SK-N-SH (cell line): ENCODE data around the gene TPST2. TPM values are rescaled to one million over a fixed set of nuclear protein-coding genes. Genes with fewer than 3 reads are reported as not detected.

Source experiments
- CTCF ChIA-PET: fragments of 300-600, 350-600 bp; formaldehyde crosslinking; extraction: SDS; loops from one replicate; lab custom pipeline; 2021; lab: Yijun Ruan, JAX
- POLR2A ChIA-PET: fragments of 350-600 bp; sonication (Branson Sonifier 250); formaldehyde crosslinking; extraction: SDS; loops from one replicate; lab custom pipeline; 2020; ENCODE audit warnings: antibody characterized with exemption, inconsistent platforms; lab: Yijun Ruan, JAX
- DNase-seq: peaks from one replicate; pipeline ENCODE4 v3.0.0; 2012
- H2AFZ ChIP-seq: fragments of 200-600 bp; sonication (generic); 2 replicates; pipeline ENCODE4 v1.8.1; 2016; ENCODE audit warnings: antibody characterized with exemption, mild to moderate bottlenecking, low read depth
- H3F3A ChIP-seq: fragments of 200-600 bp; sonication (generic); replicated peaks from 2 replicates; pipeline ENCODE3; 2016; ENCODE audit warnings: antibody characterized with exemption, mild to moderate bottlenecking; ENCODE audit not compliant: insufficient read depth
- H3K27ac ChIP-seq, 2 experiments: fragments of 200-500 bp in 1 of 2; fragments of 200-600 bp in 1 of 2; sonication (Bioruptor generic) in 1 of 2; sonication (generic), shearing (Covaris generic) in 1 of 2; 2 replicates each; pipeline versions ENCODE4 v1.5.1 to v1.6.1; 2014 to 2016; ENCODE audit warnings: low read depth in 2 of 2, inconsistent platforms in 1 of 2, low read length in 1 of 2, mild to moderate bottlenecking in 1 of 2, mixed read lengths in 1 of 2
- H3K27me3 ChIP-seq: fragments of 200-600 bp; sonication (generic), shearing (Covaris generic); 2 replicates; pipeline ENCODE4 v1.6.1; 2016; ENCODE audit warnings: mixed run types; ENCODE audit not compliant: insufficient read depth
- H3K36me3 ChIP-seq, 2 experiments: fragments of 200-500 bp in 1 of 2; fragments of 200-600 bp in 1 of 2; sonication (Bioruptor generic) in 1 of 2; sonication (generic) in 1 of 2; replicated peaks in 1 of 2; 2 replicates each; pipeline versions ENCODE3 to v1.5.1; 2014 to 2016; ENCODE audit warnings: low read length in 1 of 2, mild to moderate bottlenecking in 1 of 2; ENCODE audit not compliant: insufficient read depth in 2 of 2, control insufficient read depth in 1 of 2
- H3K4me1 ChIP-seq, 2 experiments: fragments of 200-500 bp in 1 of 2; fragments of 200-600 bp in 1 of 2; sonication (Bioruptor generic) in 1 of 2; sonication (generic), shearing (Covaris generic) in 1 of 2; 2 replicates each; pipeline versions ENCODE4 v1.5.1 to v1.6.1; 2014 to 2016; ENCODE audit warnings: low read depth in 1 of 2, low read length in 1 of 2, mixed run types in 1 of 2; ENCODE audit not compliant: insufficient read depth in 2 of 2, control insufficient read depth in 1 of 2
- H3K4me2 ChIP-seq: fragments of 200-600 bp; sonication (generic), shearing (Covaris generic); 2 replicates; pipeline ENCODE4 v1.6.1; 2017; ENCODE audit warnings: mixed run types
- H3K4me3 ChIP-seq, 2 experiments: fragments of 200-500 bp in 1 of 2; fragments of 200-600 bp in 1 of 2; sonication (Bioruptor generic) in 1 of 2; sonication (generic), shearing (Covaris generic) in 1 of 2; 2 replicates each; pipeline versions ENCODE4 v1.5.1 to v1.8.1; 2014 to 2016; ENCODE audit warnings: low read depth in 2 of 2, inconsistent platforms in 1 of 2, low read length in 1 of 2, mild to moderate bottlenecking in 1 of 2, mixed read lengths in 1 of 2, moderate library complexity in 1 of 2
- H3K79me2 ChIP-seq: fragments of 200-600 bp; sonication (generic); 2 replicates; pipeline ENCODE4 v1.8.1; 2017; ENCODE audit warnings: mild to moderate bottlenecking; ENCODE audit not compliant: insufficient read depth
- H3K9ac ChIP-seq: fragments of 200-600 bp; sonication (generic); 2 replicates; pipeline ENCODE4 v1.6.1; 2017; ENCODE audit warnings: mixed run types
- H3K9me2 ChIP-seq: fragments of 200-600 bp; sonication (generic); 2 replicates; pipeline ENCODE4 v1.6.1; 2017; ENCODE audit warnings: mixed run types
- H3K9me3 ChIP-seq: fragments of 200-600 bp; sonication (generic); 2 replicates; pipeline ENCODE4 v1.6.1; 2017; ENCODE audit warnings: mixed run types, mild to moderate bottlenecking, moderate library complexity
- H4K20me1 ChIP-seq: fragments of 200-600 bp; sonication (generic); 2 replicates; pipeline ENCODE4 v1.6.1; 2017; ENCODE audit warnings: mild to moderate bottlenecking, mixed run types; ENCODE audit not compliant: insufficient read depth
- CHD2 ChIP-seq: fragments of 150-350 bp; IDR thresholded peaks from 2 replicates; pipeline ENCODE4 v1.6.1; 2018; ENCODE audit warnings: low read length; ENCODE audit not compliant: partially characterized antibody
- ELF1 ChIP-seq: IDR thresholded peaks from 2 replicates; pipeline ENCODE4 v1.4.0; 2012
- EP300 ChIP-seq, 2 experiments: IDR thresholded peaks; 2 replicates each; pipeline versions ENCODE4 v1.4.0 to v1.6.1; 2012; ENCODE audit warnings: borderline replicate concordance in 1 of 2, low read depth in 1 of 2, low read length in 1 of 2
- EZH2phosphoT487 ChIP-seq: fragments of 200-600 bp; sonication (generic); IDR thresholded peaks from 2 replicates; pipeline ENCODE4 v1.6.1; 2017; ENCODE audit warnings: low read depth, mixed run types, mild to moderate bottlenecking, antibody characterized with exemption, moderate library complexity, borderline replicate concordance
- FOXJ3 ChIP-seq: sonication (generic); formaldehyde crosslinking; IDR thresholded peaks from 2 replicates; pipeline ENCODE4 v1.5.1; 2020; ENCODE audit warnings: mild to moderate bottlenecking, missing genetic modification reagents
- GATA2 ChIP-seq: sonication (generic); formaldehyde crosslinking; IDR thresholded peaks from 2 replicates; pipeline ENCODE4 v1.5.0; 2020; ENCODE audit warnings: mild to moderate bottlenecking, missing genetic modification reagents
- JUND ChIP-seq: IDR thresholded peaks from 2 replicates; pipeline ENCODE4 v1.4.0; 2012
- NRF1 ChIP-seq: IDR thresholded peaks from 2 replicates; pipeline ENCODE4 v1.6.1; 2012; ENCODE audit warnings: low read depth, mild to moderate bottlenecking, low read length
- RCOR1 ChIP-seq: fragments of 150-350 bp; IDR thresholded peaks from 2 replicates; pipeline ENCODE4 v1.6.1; 2017; ENCODE audit warnings: antibody characterized with exemption, low read length
- SIN3A ChIP-seq: IDR thresholded peaks from 2 replicates; pipeline ENCODE4 v1.6.1; 2012; ENCODE audit warnings: low read depth, mild to moderate bottlenecking, low read length, moderate library complexity, borderline replicate concordance
- TCF12 ChIP-seq: IDR thresholded peaks from 2 replicates; pipeline ENCODE4 v1.4.0; 2012
- WGBS: methylation state at CpG from one replicate; pipeline ENCODE4 v1.1.6; 2017; ENCODE audit warnings: low lambda C conversion rate; 5-methylcytosine and 5-hydroxymethylcytosine counted together
- polyA plus RNA-seq, 3 experiments: library from polyadenylated mRNA; depleted of rRNA; stranded (reverse); fragments of >200 nt; gene quantifications; 2 replicates each; pipeline ENCODE4 v1.2.3, GENCODE V29; 2012
- TF ChIP-seq, protein P1 (sequence below): fragments of 150-350 bp; IDR thresholded peaks from 2 replicates; pipeline ENCODE4 v1.6.1; 2017; ENCODE audit warnings: antibody characterized with exemption, low read length, low read depth, borderline replicate concordance

Gene TPST2
- polyA plus RNA-seq, 1 of the 3 experiments (the other 2 are of a cell fraction): 58.4 TPM

DNA sequence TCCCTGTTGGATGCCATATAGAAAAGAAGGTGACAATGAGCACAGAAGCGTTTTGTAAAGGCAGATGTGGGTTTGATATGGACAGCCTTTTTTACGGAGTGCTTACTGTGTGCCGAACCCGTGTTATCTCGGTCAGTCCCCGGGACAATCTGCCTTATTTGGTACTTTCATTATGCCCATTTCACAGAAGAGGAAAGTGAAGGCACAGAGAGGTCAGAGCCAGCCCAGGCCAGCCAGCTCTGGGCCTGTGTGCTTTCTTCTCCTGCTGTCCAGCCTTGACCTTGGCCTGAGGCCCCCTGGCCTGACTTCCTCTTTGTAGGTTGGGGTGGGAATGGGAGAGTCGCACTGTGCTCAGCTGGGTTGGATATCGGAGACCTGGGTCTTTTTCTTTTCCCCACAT is 28.5 kb upstream of the TPST2 start:
- Histone ChIP-seq H2AFZ (no peak overlapping the region), H3K27ac (peak overlapping the region in 1 of 2 experiments; percentile 60; a peak in 2 of 4 replicates), H3K36me3 (no peaks in the 10 kb centered on the region), H3K27me3 (no peaks in the 10 kb centered on the region; the same call in 1 of the 2 replicates), H4K20me1 (no peaks in the 10 kb centered on the region), H3F3A (no peaks in the 10 kb centered on the region), H3K79me2 (no peaks in the 10 kb centered on the region), H3K9me3 (no peaks in the 10 kb centered on the region)
- no peak for DNase-seq
- CTCF ChIA-PET: interaction anchor here (0.6 to 1.1 kb wide), 2 partner anchors 252 to 257 kb away, joined by 3 to 4 read pairs; no protein-coding TSS in a partner anchor
- TF ChIP-seq RCOR1 (0 out of 2 replicates have a peak, but pooled peaks have one; percentile 8), SIN3A (no peak), EZH2phosphoT487 (no peak), JUND (no peak), ELF1 (no peak)
- TF ChIP-seq, all 33 proteins: peak for 1
- H3K4me2 ChIP-seq: no peak overlapping the region
- H3K4me1 ChIP-seq: peaks cover 0 to 27% of the 10 kb centered on the region in 2 experiments; a peak in 3 of 4 replicates
- no peak overlapping the region for H3K9ac ChIP-seq
- no peak overlapping the region for H3K4me3 ChIP-seq
- WGBS: 85% methylated on average over 8 of the region's 8 CpGs
- H3K9me2 ChIP-seq: no peaks in the 10 kb centered on the region
- POLR2A ChIA-PET: no interaction called here

DNA sequence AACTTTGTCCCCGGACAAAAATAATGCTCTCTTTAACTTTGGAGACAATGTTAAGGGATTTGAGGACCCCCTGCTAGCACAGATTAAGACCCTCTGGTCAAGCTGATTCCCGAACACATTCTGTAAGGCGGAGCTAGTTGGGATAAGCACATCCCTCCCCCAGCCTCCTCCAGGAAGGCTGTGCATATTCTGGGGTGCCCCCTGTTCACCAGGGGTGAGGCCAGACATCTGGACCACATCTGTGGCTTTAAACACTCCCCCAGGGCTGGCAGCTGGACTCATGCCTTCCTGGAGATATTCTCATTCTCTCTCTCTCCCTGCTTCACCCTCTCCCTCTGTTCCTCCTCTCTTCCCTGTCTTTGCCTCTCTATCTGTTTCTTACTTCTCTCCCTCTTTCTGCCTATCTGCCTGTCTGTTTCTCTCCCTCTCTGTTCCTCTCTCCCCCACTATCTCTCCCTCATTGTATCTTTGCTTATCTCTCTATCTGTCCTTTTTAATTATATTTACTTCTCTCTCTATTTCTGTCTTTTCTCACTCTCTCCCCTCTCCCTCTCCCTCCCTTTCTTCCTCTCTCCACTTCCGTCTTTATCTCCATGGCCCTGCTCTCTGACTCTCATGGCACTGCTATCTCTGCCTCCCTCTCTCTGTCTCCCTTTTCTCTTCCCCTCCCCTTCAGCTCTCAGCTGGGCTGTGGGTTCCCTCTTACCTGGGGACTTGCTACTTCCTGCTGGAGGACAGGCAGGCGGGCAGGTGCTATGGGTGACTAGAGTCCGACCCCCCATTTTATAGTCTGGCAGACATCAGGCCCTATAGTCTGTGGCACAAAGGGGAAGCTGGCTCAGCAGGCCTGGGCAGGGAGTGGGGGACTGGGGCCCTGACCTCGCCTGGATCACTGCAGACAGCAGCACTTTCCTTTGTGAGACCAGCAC is 27.6 kb upstream of the TPST2 start, which contains the start of gene CRYBB1:
CRYBB1 (minus strand) TSS at position 757 of the 929 bp plus-strand sequence. CDS start 1,708 bp downstream, outside the sequence.
- 68% methylated on average over 6 of the region's 7 CpGs for WGBS
- peak within 1 kb of the TSS in 1 of 2 experiments; percentile 60; a peak in 2 of 4 replicates for H3K27ac ChIP-seq
- CTCF ChIA-PET: interaction anchor here (0.7 to 1.1 kb wide), 3 partner anchors 30 to 251 kb away, joined by 3 to 4 read pairs (median 4); no protein-coding TSS in a partner anchor
- no peak within 1 kb of the TSS for H3K9ac ChIP-seq
- H3F3A ChIP-seq: no peaks in the 10 kb centered on the region
- H3K36me3 ChIP-seq: no peaks in the 10 kb centered on the region
- H3K9me2 ChIP-seq: no peaks in the 10 kb centered on the region
- no peaks in the 10 kb centered on the region for H4K20me1 ChIP-seq
- no peaks in the 10 kb centered on the region for H3K79me2 ChIP-seq
- no peak within 1 kb of the TSS for H3K4me2 ChIP-seq
- peak within 1 kb of the TSS; percentile 68; the same call in 1 of the 2 replicates for H2AFZ ChIP-seq
- POLR2A ChIA-PET: no interaction called here
- peak; percentile 79 for DNase-seq
- H3K9me3 ChIP-seq: no peaks in the 10 kb centered on the region
- H3K4me3 ChIP-seq: no peak within 1 kb of the TSS
- no peaks in the 10 kb centered on the region; the same call in 1 of the 2 replicates for H3K27me3 ChIP-seq
- H3K4me1 ChIP-seq: peaks cover 0 to 27% of the 10 kb centered on the region in 2 experiments; a peak in 3 of 4 replicates
- TF ChIP-seq GATA2 (CRISPR knock-in tag) (peak; percentile 34), CHD2 (peak; percentile 22), TCF12 (peak; percentile 49; the same call in 1 of the 2 replicates), FOXJ3 (CRISPR knock-in tag) (0 out of 2 replicates have a peak, but pooled peaks have one; percentile 22), RCOR1 (peak; percentile 20; the same call in 1 of the 2 replicates), NRF1 (no peak), EP300 (IDR thresholded peaks at IDR 0.05; ENCODE audit: borderline replicate concordance in 1 of 2, low read depth in 1 of 2, low read length in 1 of 2) (peak in 1 of 2 experiments; percentile 22; a peak in 1 of 4 replicates)
- TF ChIP-seq, protein P1, sequence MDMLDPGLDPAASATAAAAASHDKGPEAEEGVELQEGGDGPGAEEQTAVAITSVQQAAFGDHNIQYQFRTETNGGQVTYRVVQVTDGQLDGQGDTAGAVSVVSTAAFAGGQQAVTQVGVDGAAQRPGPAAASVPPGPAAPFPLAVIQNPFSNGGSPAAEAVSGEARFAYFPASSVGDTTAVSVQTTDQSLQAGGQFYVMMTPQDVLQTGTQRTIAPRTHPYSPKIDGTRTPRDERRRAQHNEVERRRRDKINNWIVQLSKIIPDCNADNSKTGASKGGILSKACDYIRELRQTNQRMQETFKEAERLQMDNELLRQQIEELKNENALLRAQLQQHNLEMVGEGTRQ: no peak
